ENCODE measurements around the gene NCAN.
"Not testable (repeated sequence)": the region's sequence is repeated elsewhere in the genome, so short reads cannot be mapped to it uniquely, and the experiment has no call there.

NCAN gene

GRCh38 chr19:19226204-19226603 lies 14.4 kb downstream of the NCAN start:
- DNase-seq, result no peak

GRCh38 chr19:19226663-19227062 lies 14.9 kb downstream of the NCAN start:
- no peak for DNase-seq

DNA sequence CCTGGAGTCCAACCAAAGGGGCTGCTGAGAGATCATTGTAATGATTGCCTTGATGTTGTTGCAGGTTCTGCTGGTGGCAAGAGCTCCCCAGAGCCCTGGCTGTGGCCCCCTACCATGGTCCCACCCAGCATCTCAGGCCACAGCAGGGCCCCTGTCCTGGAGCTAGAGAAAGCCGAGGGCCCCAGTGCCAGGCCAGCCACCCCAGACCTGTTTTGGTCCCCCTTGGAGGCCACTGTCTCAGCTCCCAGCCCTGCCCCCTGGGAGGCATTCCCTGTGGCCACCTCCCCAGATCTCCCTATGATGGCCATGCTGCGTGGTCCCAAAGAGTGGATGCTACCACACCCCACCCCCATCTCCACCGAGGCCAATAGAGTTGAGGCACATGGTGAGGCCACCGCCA lies 15.5 kb downstream of the NCAN start:
- DNase-seq, result no peak

- no peak for DNase-seq
Measured at GRCh38 chr19:19229701-19230100, 17.9 kb downstream of the NCAN start.

GRCh38 chr19:19230999-19231398 lies 19.2 kb downstream of the NCAN start:
- no peak for DNase-seq

GRCh38 chr19:19232261-19232721 lies 20.5 kb downstream of the NCAN start:
- no peak for DNase-seq

DNA sequence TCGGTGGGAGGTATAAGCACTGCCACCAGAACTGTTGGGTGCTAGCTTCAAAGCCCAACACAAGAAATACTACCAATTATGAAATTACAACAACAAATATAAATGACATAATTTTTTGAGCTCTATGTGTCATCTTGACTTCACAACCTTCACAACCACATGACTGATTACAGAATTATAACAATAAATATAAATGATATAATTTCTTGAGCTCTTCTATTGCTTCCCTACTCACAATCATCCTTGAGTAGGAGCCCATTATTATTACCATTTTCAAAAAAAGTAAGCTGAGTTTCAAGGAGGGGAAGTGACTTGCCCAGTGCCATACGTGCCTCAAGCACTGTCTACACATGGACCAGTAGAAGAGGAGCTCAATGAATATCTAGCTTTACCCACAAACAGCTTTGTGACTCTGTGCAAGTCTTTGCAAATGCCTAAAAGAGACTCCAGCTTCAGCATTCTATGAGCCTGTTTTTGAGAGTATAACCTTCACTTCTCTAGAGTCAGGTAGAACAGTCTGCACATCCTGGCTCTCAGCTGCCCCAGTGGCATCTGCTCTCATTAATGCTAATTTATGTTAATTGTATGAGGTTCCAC lies 22.6 kb downstream of the NCAN start:
- DNase-seq, result no peak

GRCh38 chr19:19236173-19236572 lies 24.4 kb downstream of the NCAN start:
- no peak for DNase-seq

- DNase-seq, result no peak
Measured at GRCh38 chr19:19238126-19238894, 26.6 kb downstream of the NCAN start.

DNA sequence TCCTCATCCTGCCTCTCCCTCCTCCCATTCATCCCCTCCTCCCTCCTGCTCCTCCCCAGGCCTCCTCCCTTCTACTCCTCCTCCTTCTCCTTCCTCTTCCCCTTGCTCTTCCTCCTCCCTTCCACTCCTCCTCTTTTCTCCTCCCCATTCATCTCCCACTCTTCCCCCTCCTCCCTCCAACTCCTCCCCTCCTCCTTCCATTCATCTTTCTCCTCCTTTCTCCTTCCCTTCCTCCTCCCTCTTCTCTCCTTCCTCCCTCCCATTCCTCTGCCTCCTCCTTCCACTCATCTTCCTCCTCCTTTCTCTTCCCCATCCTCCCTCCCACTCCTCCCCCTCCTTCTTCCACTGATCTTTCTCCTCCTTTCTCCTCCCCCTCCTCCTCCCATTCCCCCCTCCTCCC lies 27.9 kb downstream of the NCAN start:
- DNase-seq, result no peak

DNA sequence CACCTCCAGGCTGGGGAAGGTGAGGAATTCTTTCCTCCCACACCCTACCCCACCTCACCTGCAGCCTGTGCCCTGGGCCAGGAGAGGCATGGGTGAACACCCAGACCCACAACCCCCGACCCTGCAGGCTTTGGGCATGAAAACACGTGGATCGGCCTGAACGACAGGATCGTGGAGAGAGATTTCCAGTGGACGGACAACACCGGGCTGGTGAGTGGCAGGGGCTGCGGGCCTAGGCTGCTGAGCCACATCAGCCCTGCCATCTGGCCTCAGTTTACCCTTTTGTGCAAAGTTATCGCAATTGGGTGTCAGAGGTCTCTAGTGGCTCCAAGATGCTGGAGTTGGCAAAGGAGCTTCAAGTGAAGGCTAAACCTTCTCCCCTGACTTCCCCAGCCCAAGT lies 28.7 kb downstream of the NCAN start:
- no peak for DNase-seq

DNA sequence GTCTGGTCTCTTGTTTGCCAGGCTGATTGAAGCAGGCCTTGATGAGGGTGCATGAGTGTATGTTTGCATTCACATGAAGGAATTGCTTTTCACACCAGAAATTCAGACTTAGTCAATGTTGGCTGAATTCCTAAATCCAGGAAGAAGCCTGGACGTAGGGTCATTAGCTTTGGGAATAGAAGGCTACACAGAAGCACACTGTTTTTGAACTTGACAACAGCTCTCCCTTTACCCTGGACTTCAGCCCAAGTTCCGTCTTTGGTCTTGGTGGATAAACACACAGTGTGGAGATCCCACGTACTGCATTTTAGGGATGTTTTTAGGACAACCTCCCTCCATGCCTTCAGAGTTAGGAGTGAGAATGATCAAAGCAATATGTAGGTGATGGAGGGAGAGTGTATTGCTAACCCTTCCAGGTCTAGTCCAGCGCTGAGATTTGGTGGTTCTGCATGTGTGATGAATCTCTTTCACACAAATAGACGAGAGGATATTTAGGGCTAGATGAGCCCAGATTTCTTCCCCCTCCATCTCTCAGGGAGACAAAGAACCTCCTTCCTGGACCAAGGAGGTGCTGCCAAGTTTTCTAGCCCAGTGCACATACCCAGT lies 38.5 kb downstream of the NCAN start:
- DNase-seq, result no peak

GRCh38 chr19:19253409-19253808 lies 41.7 kb downstream of the NCAN start:
- DNase-seq, result not testable (repeated sequence)

GRCh38 chr19:19256072-19256969 lies 44.6 kb downstream of the NCAN start:
- no peak for DNase-seq

GRCh38 chr19:19257137-19257536 lies 45.4 kb downstream of the NCAN start:
- no peak for DNase-seq

- no peak for DNase-seq
Measured at GRCh38 chr19:19257836-19258588, 46.3 kb downstream of the NCAN start.

GRCh38 chr19:19258589-19259338 lies 47.0 kb downstream of the NCAN start:
- DNase-seq, result no peak

DNA sequence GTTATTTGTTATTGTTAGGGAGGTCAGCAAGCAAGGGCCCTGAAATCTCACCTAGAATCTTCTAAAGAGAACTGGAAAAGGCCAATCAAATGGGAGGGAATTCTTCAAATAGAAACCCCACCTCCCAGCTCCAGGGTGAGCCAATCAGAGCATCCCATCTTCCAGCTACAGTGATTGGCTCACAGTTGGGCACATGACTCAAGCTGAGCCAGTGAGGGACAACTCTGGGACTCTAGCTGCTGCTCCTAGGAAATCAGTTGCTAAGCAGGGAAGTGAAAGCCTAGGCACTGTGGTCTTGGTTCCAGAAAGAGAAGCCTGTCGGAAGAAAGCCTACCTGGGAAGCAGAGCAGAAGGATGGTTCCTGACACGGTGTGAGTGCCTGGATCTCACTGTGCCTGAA lies 48.0 kb downstream of the NCAN start:
- no peak for DNase-seq

DNA sequence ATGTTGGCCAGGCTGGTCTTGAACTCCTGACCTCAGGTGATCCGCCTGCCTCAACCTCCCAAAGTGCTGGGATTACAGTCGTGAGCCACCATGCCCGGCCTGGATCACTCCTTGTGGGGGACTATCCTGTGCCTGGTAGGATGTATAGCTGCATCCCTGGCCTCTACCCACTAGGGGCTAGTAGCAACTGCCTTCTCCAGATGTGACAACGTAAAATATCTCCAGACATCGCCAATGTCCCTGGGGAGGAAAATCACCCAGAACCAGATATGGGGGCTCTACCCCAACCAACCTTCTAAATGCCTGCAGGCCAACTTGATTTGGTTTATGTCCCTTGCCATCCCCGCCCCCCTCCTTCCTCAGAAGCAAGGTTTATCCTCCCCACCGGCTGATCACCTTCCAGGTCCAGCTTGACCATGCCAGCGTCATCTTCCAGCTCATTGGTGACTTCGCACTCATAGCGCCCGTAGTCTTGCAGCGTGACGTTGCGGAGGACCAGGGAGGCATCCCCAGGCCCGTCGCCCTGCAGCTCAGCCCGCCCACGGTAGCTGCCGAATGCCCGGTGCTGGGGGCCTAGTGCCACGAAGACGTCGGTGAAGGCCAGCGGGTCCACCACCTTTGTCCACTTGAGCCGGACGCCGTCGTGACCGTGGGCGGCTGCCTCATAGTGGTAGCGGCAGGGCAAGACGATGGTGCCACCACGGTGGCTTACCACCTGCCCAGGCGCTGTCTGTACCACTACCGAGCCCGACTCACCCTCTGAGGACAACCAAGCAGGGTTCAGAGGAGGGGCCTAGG lies 48.9 kb downstream of the NCAN start:
- no peak for DNase-seq

- no peak for DNase-seq
Measured at GRCh38 chr19:19261350-19262189, 49.8 kb downstream of the NCAN start.

All from NCI-H1048 (cell line).